Measurements from ENCODE around the gene C1orf159.
A peak's percentile ranks its signal among the peaks of the same experiment; 100 is the strongest.
"Not testable (repeated sequence)": the region's sequence is repeated elsewhere in the genome, so short reads cannot be mapped to it uniquely, and the experiment has no call there.

C1orf159 gene

DNA sequence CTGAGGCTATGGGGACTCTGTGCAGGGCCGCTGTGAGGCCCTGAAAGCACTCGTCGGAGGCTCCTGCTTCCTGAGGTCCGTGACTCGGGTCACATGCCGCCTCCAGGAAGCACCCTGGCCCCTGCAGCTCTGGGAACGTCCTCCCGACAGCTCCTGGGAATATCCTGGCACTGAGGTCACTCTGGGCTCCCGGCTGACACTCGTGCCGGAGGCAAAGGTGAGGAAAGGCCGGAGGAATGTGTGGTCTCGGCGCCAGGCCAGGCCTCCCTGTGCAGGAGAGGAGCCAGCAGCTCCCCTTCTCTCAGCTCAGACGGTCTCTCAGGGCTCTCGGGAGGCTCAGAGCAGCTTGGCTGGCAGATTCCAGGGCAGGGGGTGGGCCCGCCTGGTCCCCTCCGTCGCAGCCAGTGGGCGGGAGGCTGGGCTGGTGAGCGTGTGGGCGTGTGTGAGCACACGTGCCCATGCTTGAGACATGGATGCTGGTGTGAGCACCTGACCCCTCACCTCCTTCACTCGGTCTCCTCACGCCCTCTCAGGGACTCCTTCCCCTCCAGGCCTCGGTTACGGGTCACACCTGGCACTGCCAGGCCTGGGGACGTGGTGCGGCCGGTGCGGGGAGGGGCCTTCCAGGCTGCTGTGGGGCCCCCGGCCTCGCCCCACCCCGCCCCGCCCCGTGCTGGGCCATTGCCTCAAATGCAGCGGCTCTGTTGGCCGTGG, 36.3 kb downstream of the C1orf159 start:
- DNase-seq: peak; percentile 41

DNA sequence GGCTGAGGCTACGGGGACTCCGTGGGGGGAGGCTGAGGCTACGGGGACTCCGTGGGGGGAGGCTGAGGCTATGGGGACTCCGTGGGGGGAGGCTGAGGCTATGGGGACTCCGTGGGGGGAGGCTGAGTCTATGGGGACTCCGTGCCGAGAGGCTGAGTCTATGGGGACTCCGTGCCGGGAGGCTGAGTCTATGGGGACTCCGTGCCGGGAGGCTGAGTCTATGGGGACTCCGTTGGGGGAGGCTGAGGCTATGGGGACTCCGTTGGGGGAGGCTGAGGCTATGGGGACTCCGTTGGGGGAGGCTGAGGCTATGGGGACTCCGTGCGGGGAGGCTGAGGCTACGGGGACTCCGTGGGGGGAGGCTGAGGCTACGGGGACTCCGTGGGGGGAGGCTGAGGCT, 38.5 kb downstream of the C1orf159 start:
- DNase-seq: not testable (repeated sequence)

DNA sequence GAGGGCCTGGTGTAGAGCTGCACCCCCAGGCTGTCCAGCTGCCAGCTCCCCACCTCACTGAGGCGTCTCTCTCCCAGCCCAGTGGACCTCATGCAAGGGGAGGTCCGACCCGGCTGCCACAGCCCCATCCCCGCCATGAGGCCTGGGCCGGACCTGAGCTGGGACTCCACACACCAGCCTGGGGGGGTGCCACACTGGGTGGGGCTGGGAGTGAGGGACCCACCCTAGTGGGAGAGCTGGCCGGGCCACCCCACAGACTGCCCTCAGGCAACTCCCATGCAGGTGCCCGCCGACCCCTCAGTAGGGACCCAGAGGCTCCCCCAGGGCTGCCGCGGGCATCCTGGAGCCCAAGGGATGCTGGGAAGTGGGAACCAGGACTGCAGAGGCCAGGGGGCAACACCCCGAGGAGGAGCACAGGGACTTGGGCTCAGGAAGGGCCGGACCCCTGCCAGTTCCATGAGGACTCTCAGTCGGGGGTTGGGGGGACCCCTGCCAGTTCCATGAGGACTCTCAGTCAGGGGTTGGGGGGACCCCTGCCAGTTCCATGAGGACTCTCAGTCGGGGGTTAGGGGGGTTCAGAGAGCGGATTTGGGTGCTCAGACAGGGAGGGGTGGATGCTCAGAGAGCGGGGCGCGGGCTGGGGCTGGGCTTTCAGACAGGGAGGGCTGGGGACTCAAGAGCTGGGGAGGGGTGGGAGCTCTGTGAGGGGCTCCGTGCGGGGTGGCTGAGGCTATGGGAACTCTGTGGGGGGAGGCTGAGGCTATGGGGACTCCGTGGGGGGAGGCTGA, 40.5 kb downstream of the C1orf159 start:
- DNase-seq: no peak

DNA sequence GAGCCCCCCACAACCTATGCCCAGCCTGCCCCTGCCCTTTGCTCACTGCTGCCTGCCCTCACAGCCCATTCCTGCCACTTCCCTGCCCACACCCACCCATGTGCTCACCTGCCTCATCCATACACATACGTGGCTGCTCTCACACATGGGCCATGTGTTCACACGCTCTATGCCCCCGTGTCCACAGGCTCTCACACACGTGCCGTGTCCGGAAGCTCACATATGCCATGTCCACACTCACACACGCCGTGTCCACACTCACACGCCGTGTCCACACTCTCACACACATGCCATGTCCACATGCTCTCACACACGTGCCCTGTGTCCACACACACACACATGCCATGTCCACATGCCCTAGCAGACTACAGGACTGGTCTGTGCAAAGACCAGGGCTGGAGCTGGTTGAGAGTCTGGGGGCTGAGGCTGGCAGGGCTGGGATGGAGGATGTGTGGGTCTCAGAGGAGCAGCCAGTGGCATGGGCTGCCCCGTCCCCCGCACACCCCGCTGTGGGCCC, 41.2 kb downstream of the C1orf159 start:
- no peak for DNase-seq

DNA sequence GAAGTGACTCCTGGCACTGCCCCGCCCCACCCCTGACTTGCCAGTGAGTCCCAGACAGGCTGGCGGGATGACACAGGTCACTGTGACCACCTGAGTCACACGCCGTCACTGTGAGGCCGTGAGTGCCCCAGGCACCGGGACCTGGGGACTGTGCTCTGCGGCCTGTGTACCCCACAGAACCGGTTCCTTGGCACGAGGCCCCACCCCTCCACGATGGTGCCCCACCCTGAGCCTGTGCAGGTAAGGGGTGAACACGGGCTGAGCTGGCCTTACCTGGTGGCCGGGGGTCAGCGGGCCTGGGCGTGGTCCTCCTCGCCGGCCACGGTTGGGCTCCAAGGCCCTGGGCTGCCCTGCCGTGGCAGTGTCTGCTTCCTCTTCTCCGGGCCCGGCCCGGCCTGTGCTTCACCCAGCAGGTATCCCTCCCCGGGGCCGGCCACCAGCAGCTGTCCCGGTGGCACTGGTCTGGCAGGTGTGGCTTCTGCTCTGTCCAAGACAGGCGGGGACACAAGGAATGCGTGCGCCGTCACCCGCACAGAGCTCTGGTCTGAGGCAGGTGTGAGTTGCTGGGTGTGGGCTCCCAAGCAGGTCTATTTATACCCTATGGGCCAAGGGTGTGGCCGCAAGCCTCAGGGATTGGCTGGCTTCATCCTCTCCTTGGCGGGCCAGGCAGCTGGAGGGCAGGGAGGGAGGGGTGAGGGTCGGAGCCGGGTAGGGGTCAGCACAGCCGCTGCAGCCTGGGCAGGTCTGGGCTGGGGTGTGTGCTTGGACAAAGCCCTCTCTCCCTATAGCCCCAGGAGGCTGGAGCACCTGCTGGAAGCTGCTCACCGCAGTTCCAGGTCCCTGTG, 41.9 kb downstream of the C1orf159 start, which contains the start of gene RNF223:
RNF223 (minus strand) TSS at position 564 of the 845 bp plus-strand sequence. CDS start 1,740 bp downstream, outside the sequence.
- DNase-seq: no peak

DNA sequence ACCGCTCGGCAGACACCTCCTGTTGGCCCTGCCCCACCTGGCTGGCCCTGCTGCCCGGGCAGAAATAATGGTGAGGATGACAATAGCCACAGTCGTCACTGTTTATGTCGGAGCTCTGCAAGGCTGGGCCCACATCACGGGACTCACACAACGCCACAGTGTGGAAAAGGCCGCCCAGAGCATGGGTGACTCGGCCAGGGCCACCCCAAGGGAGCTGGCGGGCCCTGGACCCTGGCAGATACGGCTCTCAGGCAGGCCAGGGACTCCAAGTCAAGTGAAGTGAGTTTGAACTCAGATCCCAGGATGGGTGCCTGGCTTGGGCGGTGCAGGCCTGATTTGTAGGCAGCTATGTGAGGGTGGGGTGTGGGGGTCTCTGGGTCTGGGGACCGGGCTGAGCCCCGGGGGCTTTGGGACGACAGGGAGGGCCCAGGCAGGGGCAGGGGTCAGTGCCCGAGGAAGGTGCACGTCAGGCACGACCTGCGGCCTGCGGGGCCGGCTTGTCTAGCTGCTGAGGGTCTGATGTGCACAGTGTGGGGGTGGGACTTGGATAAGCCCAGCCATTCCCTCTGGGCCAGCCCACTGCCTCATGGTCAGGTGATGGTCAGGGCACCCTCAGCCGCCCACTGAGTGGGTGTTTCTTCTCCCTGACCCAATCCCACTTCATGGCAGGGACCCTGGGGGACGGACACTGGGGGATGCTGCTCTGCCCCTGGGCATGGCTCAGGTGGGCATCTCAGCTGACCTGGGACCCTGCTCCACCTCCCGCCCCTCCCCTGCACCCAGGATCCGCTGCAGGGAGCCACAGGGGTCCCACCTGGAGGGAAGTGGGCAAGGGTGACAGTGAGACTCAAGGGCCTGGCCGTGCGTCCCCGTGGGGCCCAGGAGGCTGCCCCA, 42.8 kb downstream of the C1orf159 start:
- DNase-seq: no peak

DNA sequence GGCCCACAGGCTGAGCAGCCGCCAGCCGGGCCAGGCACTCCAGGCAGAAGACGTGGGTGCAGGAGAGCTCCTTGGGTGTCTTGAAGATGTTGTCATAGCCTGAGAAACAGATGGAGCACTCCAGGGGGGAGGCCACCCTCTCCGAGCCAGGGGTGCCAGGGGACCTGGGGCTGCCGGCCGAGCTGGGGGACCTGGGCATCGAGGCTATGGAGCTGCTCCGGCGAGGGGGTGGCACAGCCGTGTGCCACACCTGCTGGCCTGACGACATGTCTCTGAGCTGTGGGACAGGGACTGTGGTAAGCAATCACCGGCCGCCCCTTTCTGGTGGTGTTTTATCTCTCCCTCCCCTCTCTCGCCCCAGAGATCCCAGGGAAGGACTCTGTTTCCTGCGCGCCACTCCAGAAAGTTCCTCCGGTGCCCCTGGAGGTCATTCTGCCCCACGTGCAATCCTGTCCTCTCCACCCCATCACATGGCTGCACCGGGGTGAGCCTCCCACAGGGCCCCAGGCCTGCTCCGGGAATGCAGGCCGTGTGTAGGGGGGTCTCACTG, 43.5 kb downstream of the C1orf159 start:
- no peak for DNase-seq

DNA sequence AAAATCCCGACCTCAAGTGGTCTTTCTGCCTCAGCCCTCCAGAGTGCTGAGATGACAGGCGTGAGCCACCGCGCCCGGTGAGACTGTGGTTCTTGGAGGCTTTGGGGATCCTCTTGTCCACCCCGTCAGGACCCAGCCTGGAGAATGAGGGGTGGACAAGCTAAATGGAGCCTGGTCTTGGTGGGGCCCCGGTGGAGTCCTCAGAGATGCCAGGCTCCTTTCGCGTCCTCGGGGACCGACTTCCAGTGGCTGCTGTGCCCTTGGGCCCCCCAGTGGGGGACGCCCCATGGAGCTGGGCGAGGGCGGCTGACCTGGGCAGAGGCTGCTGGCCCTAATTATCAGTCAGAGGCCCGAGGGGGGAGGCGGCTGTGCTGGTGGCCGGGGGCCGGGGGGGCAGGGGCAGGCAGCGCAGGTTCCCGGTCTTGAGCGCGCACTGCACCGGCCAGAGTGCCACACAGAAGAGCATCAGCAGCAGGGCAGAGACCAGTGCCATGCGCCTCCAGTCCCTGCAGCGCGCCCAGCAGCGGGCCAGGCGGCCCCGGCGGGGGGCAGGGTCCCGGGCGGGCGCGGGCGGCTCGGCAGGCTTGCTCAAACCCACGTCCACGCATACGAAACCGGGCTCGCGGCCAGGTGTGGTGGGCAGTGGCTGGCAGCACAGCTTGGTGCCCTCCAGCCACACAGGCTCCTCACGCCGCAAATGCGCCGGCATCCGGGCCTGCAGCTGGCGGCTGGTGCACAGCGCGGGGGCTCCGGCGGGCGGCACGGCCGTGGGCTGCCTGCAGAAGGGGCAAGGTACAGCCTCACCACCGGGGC, 44.2 kb downstream of the C1orf159 start:
- no peak for DNase-seq

DNA sequence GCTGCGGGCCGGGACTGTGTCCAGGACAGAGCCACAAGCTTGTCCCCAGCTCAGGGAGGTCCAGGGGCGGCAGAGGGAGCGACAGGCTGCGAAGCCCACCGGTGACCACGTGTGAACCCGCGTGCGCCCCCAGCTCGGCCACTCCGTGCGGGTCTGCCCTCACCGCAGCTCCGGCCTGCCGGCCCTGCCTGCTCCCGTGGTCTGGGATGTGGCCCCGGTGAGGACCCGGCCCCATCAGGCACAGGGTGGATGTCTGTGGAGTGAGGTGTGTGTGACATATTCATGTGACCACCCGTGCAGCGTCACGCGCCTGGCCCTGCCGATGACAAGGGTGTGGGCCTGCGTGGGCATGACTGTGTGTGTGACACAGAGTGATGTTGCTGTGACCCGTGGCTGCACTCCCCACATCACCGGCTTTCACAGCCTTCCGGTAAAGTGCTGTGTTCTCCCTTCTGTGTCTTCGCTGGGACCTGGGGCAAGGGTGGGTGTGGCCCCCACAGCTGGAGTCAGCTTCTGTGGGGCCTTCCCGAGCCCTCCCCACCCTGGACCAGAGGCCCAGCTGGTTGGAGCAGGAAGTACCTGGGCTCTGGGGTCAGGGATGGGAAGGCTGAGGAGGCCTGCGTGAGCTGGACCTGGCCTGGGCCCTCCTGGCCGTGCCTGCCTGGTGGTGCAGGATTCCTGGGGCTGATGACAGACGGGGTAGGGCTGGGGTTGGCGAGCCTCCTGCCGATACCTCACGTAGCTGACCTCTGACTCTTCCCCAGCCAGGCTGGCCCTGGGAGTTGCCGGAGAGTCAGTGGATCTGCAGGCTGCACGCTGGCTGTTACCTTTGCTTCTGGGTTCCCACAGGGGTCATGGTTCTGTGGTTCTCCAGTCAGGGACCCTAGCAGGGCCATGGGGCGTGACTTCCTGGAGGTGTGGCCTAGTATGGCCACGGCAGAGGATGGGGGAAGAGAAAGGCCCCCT, 45.9 kb downstream of the C1orf159 start:
- no peak for DNase-seq

DNA sequence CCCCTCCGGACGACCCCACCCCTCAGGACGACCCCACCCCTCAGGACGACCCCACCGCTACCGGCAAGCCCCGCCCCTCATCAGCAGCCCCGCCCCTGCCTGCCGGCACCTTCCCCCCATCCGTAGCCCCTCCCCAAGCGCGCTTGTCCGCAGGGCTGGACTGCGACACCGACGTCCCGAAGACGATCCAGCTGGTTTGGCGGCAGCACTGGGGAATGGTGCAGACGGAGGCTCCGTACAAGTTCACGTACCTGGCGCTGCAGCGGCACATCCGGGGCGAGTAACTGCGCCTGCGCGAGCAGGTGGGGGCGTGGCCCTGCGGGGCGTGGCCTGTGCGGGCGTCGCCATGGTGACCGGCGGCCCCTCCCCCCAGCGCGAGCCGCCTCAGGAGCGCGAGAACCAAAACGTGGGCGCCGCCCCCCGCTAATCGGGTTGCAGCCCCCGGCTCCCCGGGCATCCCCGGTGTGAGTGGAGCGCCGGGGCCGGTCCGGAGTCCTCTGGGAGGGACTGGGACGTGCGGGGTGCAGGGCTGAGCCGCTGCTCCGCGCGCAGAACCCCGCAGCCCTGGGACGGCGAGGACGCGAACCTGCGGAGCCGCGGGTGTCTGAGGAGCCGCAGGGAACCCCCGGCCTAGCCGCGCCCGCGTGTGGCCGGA, 46.7 kb downstream of the C1orf159 start:
- DNase-seq: no peak

DNA sequence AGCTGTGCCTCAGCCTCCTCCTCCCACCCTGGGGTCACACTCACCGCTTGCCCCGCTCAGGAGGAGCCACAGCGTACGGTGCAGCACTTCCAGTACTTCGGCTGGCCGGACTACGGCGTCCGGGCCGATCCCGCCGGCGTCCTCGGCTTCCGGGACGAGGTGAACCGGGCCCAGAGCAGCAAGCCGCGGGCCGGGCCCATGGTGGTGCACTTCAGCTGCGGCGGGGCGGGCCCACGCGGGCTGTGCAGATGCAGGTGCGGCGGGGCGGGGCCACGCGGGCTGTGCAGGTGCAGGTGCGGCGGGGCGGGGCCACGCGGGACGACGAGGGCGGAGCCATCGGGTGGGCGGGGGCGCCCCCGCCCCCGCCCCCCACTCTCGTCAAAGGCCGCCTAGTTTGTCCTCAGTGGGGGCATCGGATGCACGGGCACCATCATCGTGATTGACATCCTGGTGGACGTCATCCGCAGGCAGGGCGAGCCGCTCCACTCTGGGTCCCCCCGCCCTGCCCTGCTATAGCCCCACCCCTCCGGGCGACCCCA, 47.3 kb downstream of the C1orf159 start:
- no peak for DNase-seq

DNA sequence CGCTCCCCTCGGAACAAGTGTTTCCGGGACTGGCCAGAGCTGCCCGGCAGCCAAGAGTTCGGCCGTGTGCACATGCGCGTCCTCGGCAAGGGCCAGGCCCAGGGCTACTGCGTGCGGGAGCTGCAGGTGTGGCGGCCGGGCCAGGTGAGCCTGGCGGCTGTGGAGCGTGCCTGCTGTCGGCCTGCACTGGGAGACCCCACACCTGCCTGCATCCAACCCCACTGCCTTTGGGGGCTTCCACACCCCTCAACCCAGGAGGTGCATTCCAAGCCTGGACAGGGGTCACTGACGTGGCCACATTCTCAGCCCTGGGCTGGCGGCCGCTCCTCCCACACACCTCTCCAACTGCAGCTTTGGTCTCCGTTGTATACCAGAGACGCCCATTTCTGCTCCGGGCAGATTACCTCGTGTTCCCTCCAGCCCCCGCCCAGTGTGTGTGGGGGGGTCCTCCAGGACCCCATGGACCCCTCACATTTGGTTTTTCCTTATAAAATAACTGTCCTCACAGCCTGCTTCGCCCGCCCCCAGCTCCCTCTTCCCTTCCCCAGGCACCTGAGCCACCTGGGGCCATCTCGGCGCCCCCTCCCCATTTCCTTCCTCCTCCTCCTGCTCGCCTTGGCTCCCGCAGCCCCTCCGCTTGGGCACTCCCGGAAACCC, 47.9 kb downstream of the C1orf159 start:
- DNase-seq: no peak

DNA sequence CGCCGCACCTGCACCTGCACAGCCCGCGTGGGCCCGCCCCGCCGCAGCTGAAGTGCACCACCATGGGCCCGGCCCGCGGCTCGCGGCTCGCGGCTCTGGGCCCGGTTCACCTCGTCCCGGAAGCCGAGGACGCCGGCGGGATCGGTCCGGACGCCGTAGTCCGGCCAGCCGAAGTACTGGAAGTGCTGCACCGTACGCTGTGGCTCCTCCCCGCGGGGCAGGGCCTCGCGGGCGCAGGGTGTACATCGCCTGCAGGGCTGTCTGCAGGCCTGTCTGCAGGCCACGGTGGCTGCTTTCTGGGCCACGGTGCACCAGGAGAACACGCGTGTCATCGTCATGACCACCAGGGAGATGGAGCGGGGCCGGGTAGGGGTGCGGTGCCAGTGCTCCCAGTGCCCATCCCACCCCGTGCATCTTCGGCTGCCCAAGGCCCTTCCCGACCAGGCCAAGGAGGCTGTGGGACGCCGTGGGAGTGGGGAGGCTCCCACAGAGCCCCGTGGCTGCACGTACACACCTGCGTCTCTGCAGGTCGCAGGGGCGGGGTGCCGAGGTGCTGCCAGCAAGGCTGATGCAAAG, 48.5 kb downstream of the C1orf159 start:
- no peak for DNase-seq

DNA sequence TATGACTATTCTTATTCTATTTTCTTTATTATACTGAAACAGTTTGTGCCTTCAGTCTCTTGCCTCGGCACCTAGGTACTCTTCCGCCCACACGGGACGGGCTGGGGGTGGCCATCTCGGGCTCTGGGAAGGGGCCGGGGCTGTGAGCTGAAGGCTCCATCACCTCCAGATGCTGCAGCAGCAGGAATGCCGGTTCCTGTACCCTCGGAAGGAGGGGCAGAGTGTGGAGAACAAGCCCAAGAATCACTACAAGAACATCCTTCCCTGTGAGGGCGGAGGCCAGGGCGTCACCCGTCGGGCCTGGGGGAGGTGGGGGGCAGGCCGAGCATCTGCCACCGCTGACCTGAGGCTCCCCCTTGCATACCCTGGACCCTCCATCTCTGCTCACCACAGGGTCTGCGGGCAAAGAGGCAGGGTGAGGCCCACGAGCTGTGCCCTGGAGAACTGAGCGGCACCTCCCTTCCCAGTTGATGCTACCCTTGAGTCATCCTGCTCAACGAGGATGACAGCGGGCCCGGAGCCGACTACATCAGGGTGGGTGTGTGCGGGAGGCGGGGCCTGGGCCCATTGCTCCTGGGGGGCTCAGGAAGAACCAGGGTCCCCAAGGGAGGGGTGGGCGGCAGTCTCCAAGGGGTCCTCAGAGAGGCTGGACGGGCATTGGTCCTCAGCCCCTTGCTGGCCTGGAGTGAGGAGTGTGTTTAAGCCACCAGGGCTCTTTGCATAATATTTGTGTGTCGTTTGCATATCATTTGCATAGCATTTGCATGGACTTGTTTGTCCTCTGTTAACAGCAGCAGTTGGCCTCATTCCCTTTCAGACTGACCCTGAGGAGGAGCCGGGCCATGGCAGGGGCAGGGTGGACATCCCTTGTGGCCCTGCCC, 49.2 kb downstream of the C1orf159 start:
- DNase-seq: no peak

DNA sequence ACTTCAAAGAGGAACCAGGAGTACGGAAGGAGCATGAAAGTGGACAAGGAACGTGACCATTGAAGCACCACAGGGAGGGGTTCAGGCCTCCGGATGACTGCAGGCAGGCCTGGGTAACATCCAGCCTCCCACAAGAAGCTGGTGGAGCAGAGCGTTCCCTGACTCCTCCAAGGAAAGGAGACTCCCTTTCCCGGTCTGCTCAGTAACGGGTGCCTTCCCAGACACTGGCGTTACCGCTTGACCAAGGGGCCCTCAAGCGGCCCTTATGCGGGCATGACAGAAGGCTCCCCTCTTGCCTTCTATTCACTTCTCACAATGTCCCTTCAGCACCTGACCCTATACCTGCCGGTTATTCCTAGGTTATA, 50.0 kb downstream of the C1orf159 start:
- not testable (repeated sequence) for DNase-seq

DNA sequence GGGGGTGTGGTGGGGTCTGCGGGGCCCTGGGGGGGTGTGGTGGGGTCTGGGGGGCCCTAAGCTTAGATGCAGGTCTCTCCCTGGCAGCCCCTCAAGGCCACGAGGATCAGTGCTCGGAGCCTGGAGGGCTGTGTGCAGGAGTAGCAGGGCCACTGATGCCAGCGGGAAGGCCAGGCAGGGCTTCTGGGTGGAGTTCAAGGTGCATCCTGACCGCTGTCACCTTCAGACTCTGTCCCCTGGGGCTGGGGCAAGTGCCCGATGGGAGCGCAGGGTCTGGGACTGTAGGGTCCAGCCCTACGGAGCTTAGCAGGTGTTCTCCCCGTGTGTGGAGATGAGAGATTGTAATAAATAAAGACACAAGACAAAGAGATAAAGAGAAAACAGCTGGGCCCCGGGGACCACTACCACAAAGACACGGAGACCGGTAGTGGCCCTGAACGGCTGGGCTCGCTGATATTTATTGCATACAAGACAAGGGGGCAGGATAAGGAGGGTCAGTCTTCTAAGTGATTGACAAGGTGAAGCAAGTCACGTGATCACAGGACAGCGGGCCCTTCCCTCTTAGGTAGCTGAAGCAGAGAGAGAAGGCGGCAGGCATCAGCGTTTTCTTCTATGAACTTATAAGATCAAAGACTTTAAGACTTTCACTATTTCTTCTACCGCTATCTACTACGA, 50.5 kb downstream of the C1orf159 start:
- no peak for DNase-seq
